Chondrocyte (in vitro differentiated cells): ENCODE measurements around the gene MS4A1. TPM values are rescaled to one million over a fixed set of nuclear protein-coding genes. Genes with fewer than 3 reads are reported as not detected.
A peak's percentile ranks its signal among the peaks of the same experiment; 100 is the strongest.

Experiments used
- DNase-seq: peaks from one replicate; pipeline ENCODE4 v3.0.0; 2021; ENCODE audit warnings: mixed read lengths, low spot score
- H3K27ac Mint-ChIP-seq: one replicate; pipeline ENCODE4 v1.8.0; 2021; ENCODE audit warnings: mild to moderate bottlenecking, moderate library complexity, mixed read lengths; ENCODE audit not compliant: unreplicated experiment
- H3K27me3 Mint-ChIP-seq: 2 replicates; pipeline ENCODE4 v1.8.0; 2021; ENCODE audit warnings: low read depth, mixed read lengths
- H3K36me3 Mint-ChIP-seq: 2 replicates; pipeline ENCODE4 v1.8.0; 2021; ENCODE audit warnings: low read depth, mixed read lengths
- H3K4me1 Mint-ChIP-seq: 2 replicates; pipeline ENCODE4 v1.8.0; 2021; ENCODE audit warnings: low read depth, mild to moderate bottlenecking, mixed read lengths
- H3K4me3 Mint-ChIP-seq: one replicate; pipeline ENCODE4 v1.8.0; 2021; ENCODE audit warnings: mild to moderate bottlenecking, moderate library complexity, mixed read lengths; ENCODE audit not compliant: unreplicated experiment
- H3K9me3 Mint-ChIP-seq: 2 replicates; pipeline ENCODE4 v1.8.0; 2021; ENCODE audit warnings: low read depth, mixed read lengths
- CTCF ChIP-seq: fragments of 200-600 bp; sonication (generic); IDR thresholded peaks from 2 replicates; pipeline ENCODE4 v1.5.0; 2021; ENCODE audit warnings: antibody characterized with exemption, mild to moderate bottlenecking, moderate library complexity
- total RNA-seq: library from RNA; stranded (reverse); gene quantifications from 3 replicates; pipeline ENCODE4 v1.2.1, GENCODE V29; 2021

Gene MS4A1
- total RNA-seq, 1 donor from 2014 or later, result not detected

GRCh38 chr11:60482361-60482760 lies 26.7 kb downstream of the MS4A1 start:
- Mint-ChIP-seq H3K27me3 (peaks cover 17% of the 10 kb centered on the region), H3K4me1 (no peaks in the 10 kb centered on the region), H3K9me3 (no peaks in the 10 kb centered on the region), H3K27ac (no peak overlapping the region), H3K4me3 (no peak overlapping the region), H3K36me3 (no peaks in the 10 kb centered on the region)
- DNase-seq, result no peak
- TF ChIP-seq CTCF, result no peak

GRCh38 chr11:60485987-60486386 lies 30.3 kb downstream of the MS4A1 start:
- H3K27me3 Mint-ChIP-seq, result peaks cover 5% of the 10 kb centered on the region
- H3K4me3 Mint-ChIP-seq, result no peak overlapping the region
- no peaks in the 10 kb centered on the region for H3K36me3 Mint-ChIP-seq
- no peak overlapping the region for H3K27ac Mint-ChIP-seq
- DNase-seq, result no peak
- TF ChIP-seq CTCF, result peak; percentile 66
- no peaks in the 10 kb centered on the region for H3K4me1 Mint-ChIP-seq
- no peaks in the 10 kb centered on the region for H3K9me3 Mint-ChIP-seq

GRCh38 chr11:60492488-60493009 lies 36.9 kb downstream of the MS4A1 start, which contains the start of gene MS4A12:
Gene MS4A12, plus strand, starts transcription at chr11:60492778. Its CDS starts 4,541 bp downstream, at chr11:60497319.
- Mint-ChIP-seq H3K27ac (no peak within 1 kb of the TSS), H3K4me1 (no peaks in the 10 kb centered on the region), H3K9me3 (no peaks in the 10 kb centered on the region), H3K27me3 (peaks cover 5% of the 10 kb centered on the region), H3K36me3 (no peaks in the 10 kb centered on the region), H3K4me3 (no peak within 1 kb of the TSS)
- no peak for DNase-seq
- TF ChIP-seq CTCF, result no peak

GRCh38 chr11:60493454-60493853 lies 37.8 kb downstream of the MS4A1 start:
- Mint-ChIP-seq H3K36me3 (no peaks in the 10 kb centered on the region), H3K27ac (no peak overlapping the region), H3K4me3 (no peak overlapping the region), H3K27me3 (peaks cover 2% of the 10 kb centered on the region), H3K9me3 (no peaks in the 10 kb centered on the region), H3K4me1 (peaks cover 2% of the 10 kb centered on the region)
- no peak for TF ChIP-seq CTCF
- no peak for DNase-seq

- H3K4me1 Mint-ChIP-seq, result peaks cover 23% of the 10 kb centered on the region
- H3K27me3 Mint-ChIP-seq, result no peaks in the 10 kb centered on the region
- TF ChIP-seq CTCF, result no peak
- no peaks in the 10 kb centered on the region for H3K36me3 Mint-ChIP-seq
- H3K9me3 Mint-ChIP-seq, result no peaks in the 10 kb centered on the region
- no peak for DNase-seq
- H3K4me3 Mint-ChIP-seq, result no peak overlapping the region
- H3K27ac Mint-ChIP-seq, result no peak overlapping the region
Observed at GRCh38 chr11:60498399-60498798, 42.8 kb downstream of the MS4A1 start.
